Stimulated activated CD4-positive, alpha-beta T cell treated with anti-CD3 and anti-CD28 coated beads, Interleukin-4, amount 100 ng/mL, for 48 hours (primary cell): ENCODE results near the gene TOMM34.

Experiments
- DNase-seq, 2 donors: peaks; one replicate each; pipeline ENCODE4 v3.0.0-alpha.2; 2020; ENCODE audit warnings: low read depth in 2 of 2

TOMM34 gene

GRCh38 chr20:44960103-44960852, at the start of gene TOMM34:
TOMM34 (minus strand) TSS chr20:44960397; CDS start chr20:44960333, 64 bp downstream.
- peak; percentile 96 to 97 for DNase-seq

GRCh38 chr20:45008521-45009049, 48.4 kb upstream of the TOMM34 start:
- no peak for DNase-seq

- no peak for DNase-seq
Observed at GRCh38 chr20:44997668-44998067, 37.5 kb upstream of the TOMM34 start.

- no peak for DNase-seq
Observed at GRCh38 chr20:44997171-44997570, 37.0 kb upstream of the TOMM34 start.

- no peak for DNase-seq
Observed at GRCh38 chr20:44993343-44993742, 33.1 kb upstream of the TOMM34 start.

- no peak for DNase-seq
Observed at GRCh38 chr20:44990957-44991356, 30.8 kb upstream of the TOMM34 start.

- DNase-seq, result peak in 1 of 2 donors; percentile 53
Observed at GRCh38 chr20:44990425-44990824, 30.2 kb upstream of the TOMM34 start.

GRCh38 chr20:44988631-44989171, 28.5 kb upstream of the TOMM34 start:
- no peak for DNase-seq

- DNase-seq, result no peak
Observed at GRCh38 chr20:44983093-44983674, 23.0 kb upstream of the TOMM34 start.

GRCh38 chr20:44981736-44982406, 21.7 kb upstream of the TOMM34 start:
- DNase-seq, result no peak

GRCh38 chr20:44979090-44979621, 19.0 kb upstream of the TOMM34 start:
- no peak for DNase-seq

- no peak for DNase-seq
Observed at GRCh38 chr20:44976698-44977097, 16.5 kb upstream of the TOMM34 start.

GRCh38 chr20:44973053-44973452, 12.9 kb upstream of the TOMM34 start:
- no peak for DNase-seq

GRCh38 chr20:44970243-44970757, 10.1 kb upstream of the TOMM34 start:
- DNase-seq, result no peak

- DNase-seq, result no peak
Observed at GRCh38 chr20:44969300-44969894, 9.2 kb upstream of the TOMM34 start.

- no peak for DNase-seq
Observed at GRCh38 chr20:44967207-44967807, 7.1 kb upstream of the TOMM34 start.

- peak; percentile 91 to 93 for DNase-seq
Observed at GRCh38 chr20:44966030-44966961, 6.1 kb upstream of the TOMM34 start, which contains the start of gene STK4. STK4 (plus strand) TSS chr20:44966512; CDS start chr20:44966569, 57 bp downstream.

GRCh38 chr20:44965651-44966029, 5.4 kb upstream of the TOMM34 start:
- no peak for DNase-seq

- no peak for DNase-seq
Observed at GRCh38 chr20:44963325-44964215, 3.4 kb upstream of the TOMM34 start.
